GM18498 (cell line): Measurements from ENCODE around the gene SCT.

ENCODE experiments used
- ATAC-seq: cut with Tn5 transposase; IDR thresholded peaks from one replicate; pipeline ENCODE4 v1.9.1; 2021; ENCODE audit warnings: mild to moderate bottlenecking, moderate library complexity; ENCODE audit not compliant: unreplicated experiment

SCT gene

GRCh38 chr11:589798-590197, 37.2 kb downstream of the SCT start:
- no peak for ATAC-seq

- ATAC-seq = no peak
Measured at GRCh38 chr11:587978-588380, 39.0 kb downstream of the SCT start.

DNA sequence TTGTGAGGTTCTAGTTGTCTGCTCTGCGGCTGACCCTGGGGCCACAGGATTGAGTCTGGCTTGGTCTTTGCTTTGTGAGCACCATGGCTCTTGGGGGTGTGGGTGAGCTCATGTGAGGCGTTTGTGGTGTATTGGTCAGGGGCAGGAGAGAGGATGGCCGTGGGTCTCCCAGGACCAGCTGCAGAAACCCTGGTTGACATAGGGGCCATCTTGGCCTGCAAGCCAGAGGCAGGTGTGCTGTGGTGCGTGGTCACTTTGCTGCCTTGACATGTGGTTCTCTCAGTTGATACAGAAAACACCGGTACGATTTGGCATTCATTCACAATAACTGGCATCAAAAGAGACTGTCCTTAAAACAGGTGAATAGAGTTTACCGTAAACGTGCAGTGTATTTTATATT, 39.4 kb downstream of the SCT start:
- no peak for ATAC-seq

- no peak for ATAC-seq
Measured at GRCh38 chr11:586376-587316, 40.3 kb downstream of the SCT start.

GRCh38 chr11:584287-584686, 42.7 kb downstream of the SCT start:
- no peak for ATAC-seq

GRCh38 chr11:581752-582151, 45.2 kb downstream of the SCT start:
- ATAC-seq = no peak

DNA sequence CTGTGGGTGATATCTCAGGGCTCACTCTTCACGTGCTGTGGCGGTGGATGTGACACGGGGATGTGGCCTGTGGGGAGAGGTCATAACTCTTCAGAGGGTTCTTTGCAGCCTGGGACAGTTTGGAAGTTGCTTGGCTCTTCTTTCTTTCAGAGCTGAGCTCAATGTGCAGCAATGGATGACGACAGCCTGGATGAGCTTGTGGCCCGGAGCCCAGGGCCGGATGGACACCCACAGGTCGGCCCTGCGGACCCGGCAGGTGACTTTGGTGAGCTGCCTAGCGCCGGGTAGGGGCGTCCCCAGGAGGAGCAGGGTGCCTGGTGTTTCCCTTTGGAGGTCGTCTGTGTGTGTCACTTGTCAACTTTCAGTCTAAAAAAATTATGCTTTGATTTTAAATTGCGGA, 45.6 kb downstream of the SCT start:
- ATAC-seq = no peak

- no peak for ATAC-seq
Measured at GRCh38 chr11:579830-580601, 47.0 kb downstream of the SCT start.

DNA sequence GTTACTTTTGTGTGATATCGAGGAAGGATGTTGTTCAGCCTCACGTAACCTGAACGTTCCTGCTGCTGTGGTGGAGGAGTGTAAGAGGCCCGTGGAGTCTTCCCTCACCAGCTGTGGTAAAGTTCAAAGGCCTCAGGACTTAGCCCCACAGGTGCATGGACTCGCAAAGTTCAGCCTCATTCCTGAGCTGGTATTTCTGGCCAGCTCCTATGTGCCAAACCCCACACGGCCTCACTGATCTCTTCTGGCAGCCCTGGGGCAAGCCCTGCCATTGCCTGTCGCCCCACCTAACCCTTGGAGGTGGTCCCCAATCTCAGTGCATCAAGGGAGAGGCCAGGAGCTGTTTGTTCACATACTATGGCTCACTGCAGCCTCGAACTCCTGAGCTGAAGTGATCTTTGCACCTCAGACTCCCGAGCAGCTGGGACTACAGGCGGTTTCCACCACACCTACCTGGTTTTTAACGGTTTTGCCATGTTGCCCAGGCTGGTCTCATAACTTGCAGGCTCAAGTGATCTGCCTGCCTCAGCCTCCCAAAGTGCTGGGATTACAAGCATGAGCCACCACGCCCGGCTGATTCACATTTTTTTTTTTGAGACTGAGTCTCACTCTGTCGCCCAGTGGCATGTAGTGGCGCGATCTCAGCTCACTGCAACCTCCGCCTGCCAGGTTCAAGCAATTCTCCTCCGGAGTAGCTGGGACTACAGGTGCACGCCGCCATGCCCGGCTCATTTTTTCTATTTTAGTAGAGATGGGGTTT, 48.5 kb downstream of the SCT start:
- ATAC-seq = no peak

GRCh38 chr11:577611-577894, 49.4 kb downstream of the SCT start:
- ATAC-seq = no peak

DNA sequence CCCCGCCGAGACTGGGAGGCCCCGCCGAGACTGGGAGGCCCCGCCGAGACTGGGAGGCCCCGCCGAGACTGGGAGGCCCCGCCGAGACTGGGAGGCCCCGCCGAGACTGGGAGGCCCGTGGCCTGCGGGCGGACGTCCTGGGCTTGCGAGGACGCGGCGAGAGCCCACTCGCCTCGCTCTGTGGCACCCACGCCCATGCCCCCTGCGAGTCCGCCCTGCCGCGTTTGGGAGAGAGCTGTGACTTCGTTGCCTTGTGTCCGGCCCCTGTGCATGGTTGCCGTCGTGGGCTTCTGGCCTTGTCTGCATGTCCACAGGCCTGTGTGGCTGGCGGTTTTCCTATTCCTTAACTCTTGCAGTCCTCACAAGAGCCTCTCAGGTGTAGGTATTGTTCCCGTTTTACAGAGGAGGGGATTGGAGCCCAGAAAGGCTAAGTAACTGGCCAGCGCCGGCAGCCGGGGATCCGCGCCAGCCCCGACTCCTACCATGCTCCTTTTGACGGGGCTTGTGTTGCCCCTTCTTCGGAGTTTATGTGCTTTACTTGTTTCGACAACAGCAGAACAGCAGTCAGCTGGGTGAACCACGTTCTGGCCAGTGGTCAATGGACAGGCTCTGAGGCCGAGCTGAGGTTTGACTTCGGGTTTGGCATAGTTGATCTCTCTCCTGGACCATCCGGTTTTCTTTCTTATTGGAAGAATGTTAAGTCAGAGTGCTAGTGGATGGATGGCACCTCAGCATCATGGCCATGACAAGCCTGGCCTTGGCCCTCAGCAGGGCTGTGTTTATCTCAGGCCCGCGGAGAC, 50.0 kb downstream of the SCT start:
- no peak for ATAC-seq
